GM23338 (cell line): ENCODE measurements around the gene CDK13. TPM values are rescaled to one million over a fixed set of nuclear protein-coding genes. Genes with fewer than 3 reads are reported as not detected.

Experiments
- ATAC-seq: fragments of 200-7000 bp; cut with Tn5 transposase; 3 replicates; pipeline ENCODE4 v1.9.1; 2020
- DNase-seq: peaks from one replicate; pipeline ENCODE4 v3.0.0-alpha.2; 2015; ENCODE audit warnings: low spot score
- H2AFZ ChIP-seq: fragments of 200-600 bp; sonication (generic); 2 replicates; pipeline ENCODE4 v1.8.0; 2016; ENCODE audit warnings: antibody characterized with exemption, mild to moderate bottlenecking, moderate library complexity
- H3F3A ChIP-seq: fragments of 200-600 bp; sonication (generic); replicated peaks from 2 replicates; pipeline ENCODE4 v1.8.0; 2017; ENCODE audit warnings: antibody characterized with exemption, mixed run types, low read depth
- H3K27ac ChIP-seq: fragments of 200-600 bp; sonication (generic); 2 replicates; pipeline ENCODE4 v1.6.1; 2016; ENCODE audit warnings: low read depth
- H3K27me3 ChIP-seq: fragments of 200-600 bp; sonication (generic); 2 replicates; pipeline ENCODE4 v1.8.0; 2016; ENCODE audit warnings: mild to moderate bottlenecking, mixed run types, moderate library complexity; ENCODE audit not compliant: insufficient read depth
- H3K36me3 ChIP-seq: fragments of 200-600 bp; sonication (generic); 2 replicates; pipeline ENCODE4 v1.8.0; 2016; ENCODE audit warnings: mild to moderate bottlenecking; ENCODE audit not compliant: insufficient read depth
- H3K4me1 ChIP-seq: fragments of 200-600 bp; sonication (generic); 2 replicates; pipeline ENCODE4 v1.8.0; 2016; ENCODE audit warnings: mild to moderate bottlenecking, moderate library complexity; ENCODE audit not compliant: insufficient read depth
- H3K4me2 ChIP-seq: fragments of 200-600 bp; sonication (generic); 2 replicates; pipeline ENCODE4 v1.7.1; 2017; ENCODE audit warnings: mixed run types
- H3K4me3 ChIP-seq: fragments of 200-600 bp; sonication (generic); 2 replicates; pipeline ENCODE4 v1.6.1; 2016; ENCODE audit warnings: mixed run types
- H3K79me2 ChIP-seq: fragments of 200-600 bp; sonication (generic); replicated peaks from 2 replicates; pipeline ENCODE4 v1.8.0; 2017; ENCODE audit warnings: mild to moderate bottlenecking; ENCODE audit not compliant: insufficient read depth
- H3K9me2 ChIP-seq: fragments of 200-600 bp; sonication (generic); 2 replicates; pipeline ENCODE4 v1.8.0; 2017; ENCODE audit not compliant: insufficient read depth
- H4K20me1 ChIP-seq: fragments of 200-600 bp; sonication (generic); replicated peaks from 2 replicates; pipeline ENCODE4 v1.8.0; 2017; ENCODE audit warnings: mild to moderate bottlenecking; ENCODE audit not compliant: insufficient read depth
- H3K27ac Mint-ChIP-seq: 2 replicates; pipeline ENCODE4 v1.8.0; 2020; ENCODE audit warnings: inconsistent platforms, mild to moderate bottlenecking, moderate library complexity, mixed read lengths
- H3K27me3 Mint-ChIP-seq: 3 replicates; pipeline ENCODE4 v1.8.0; 2022; ENCODE audit warnings: low read depth, mild to moderate bottlenecking, moderate library complexity, mixed read lengths, inconsistent platforms; ENCODE audit not compliant: insufficient read depth, poor library complexity
- H3K36me3 Mint-ChIP-seq: 3 replicates; pipeline ENCODE4 v1.8.0; 2021; ENCODE audit warnings: low read depth, mild to moderate bottlenecking, inconsistent platforms, moderate library complexity, mixed read lengths
- H3K4me1 Mint-ChIP-seq: 3 replicates; pipeline ENCODE4 v1.8.0; 2020; ENCODE audit warnings: mild to moderate bottlenecking, inconsistent platforms, mixed read lengths
- H3K4me3 Mint-ChIP-seq: 3 replicates; pipeline ENCODE4 v1.8.0; 2021; ENCODE audit warnings: moderate library complexity, mild to moderate bottlenecking, inconsistent platforms, mixed read lengths
- H3K9me3 Mint-ChIP-seq: 3 replicates; pipeline ENCODE4 v1.8.0; 2020; ENCODE audit warnings: moderate library complexity, mild to moderate bottlenecking, inconsistent platforms, mixed read lengths
- CREB1 ChIP-seq: fragments of 250-450 bp; sonication (Bioruptor Pico); IDR thresholded peaks from 2 replicates; pipeline ENCODE4 v1.5.0; 2020; ENCODE audit warnings: low read depth, mild to moderate bottlenecking, moderate library complexity
- ETS1 ChIP-seq: IDR thresholded peaks from 2 replicates; pipeline ENCODE4 v1.6.1; 2016; ENCODE audit warnings: antibody characterized with exemption
- EZH2 ChIP-seq: fragments of 200-600 bp; sonication (generic); IDR thresholded peaks from one replicate; pipeline ENCODE4 v1.8.0; 2017; ENCODE audit warnings: antibody characterized with exemption, mild to moderate bottlenecking, low read depth; ENCODE audit not compliant: unreplicated experiment
- EZH2phosphoT487 ChIP-seq: fragments of 200-600 bp; sonication (generic); IDR thresholded peaks from one replicate; pipeline ENCODE4 v1.8.1; 2018; ENCODE audit warnings: antibody characterized with exemption; ENCODE audit not compliant: unreplicated experiment
- JUNB ChIP-seq: IDR thresholded peaks from one replicate; pipeline ENCODE4 v1.6.1; 2016; ENCODE audit warnings: antibody characterized with exemption; ENCODE audit not compliant: unreplicated experiment
- NANOG ChIP-seq: IDR thresholded peaks from 2 replicates; pipeline ENCODE4 v1.6.1; 2016; ENCODE audit warnings: antibody characterized with exemption, borderline replicate concordance
- POLR2AphosphoS5 ChIP-seq: IDR thresholded peaks from 2 replicates; pipeline ENCODE4 v1.6.1; 2016; ENCODE audit warnings: antibody characterized with exemption, low read depth
- REST ChIP-seq: IDR thresholded peaks from one replicate; pipeline ENCODE4 v1.6.1; 2018; ENCODE audit warnings: antibody characterized with exemption; ENCODE audit not compliant: unreplicated experiment
- STAT1 ChIP-seq: IDR thresholded peaks from one replicate; pipeline ENCODE4 v1.6.1; 2016; ENCODE audit warnings: antibody characterized with exemption; ENCODE audit not compliant: unreplicated experiment
- ZNF114 ChIP-seq: fragments of 250-450 bp; sonication (Bioruptor Pico); IDR thresholded peaks from 2 replicates; pipeline ENCODE4 v1.5.0; 2020; ENCODE audit warnings: mild to moderate bottlenecking, moderate library complexity
- ZNF331 ChIP-seq: fragments of 250-450 bp; sonication (Bioruptor Pico); IDR thresholded peaks from 2 replicates; pipeline ENCODE4 v1.5.0; 2020; ENCODE audit warnings: low read depth, mild to moderate bottlenecking, moderate library complexity
- polyA plus RNA-seq: library from polyadenylated mRNA; unstranded; fragments of >200 nt; fragmentation: Nextera tagmentation; extraction: Ambion mirVana; gene quantifications from 2 replicates; pipeline ENCODE4 v1.2.1, GENCODE V29; 2016
- total RNA-seq: library from RNA; depleted of rRNA; stranded (reverse); fragments of >200 nt; shearing (Covaris generic); gene quantifications from 2 replicates; pipeline ENCODE4 v1.2.3, GENCODE V29; 2014

CDK13 gene
- total and polyA plus RNA-seq, 2 experiments from 2014 or later: 39.4 to 80.2 TPM

- H3K36me3 Mint-ChIP-seq: peaks cover 17% of the 10 kb centered on the region; the same call in 2 of the 3 replicates
- ATAC-seq: no peak
- H3K9me3 Mint-ChIP-seq: no peaks in the 10 kb centered on the region
- no peak for DNase-seq
- Histone ChIP-seq H2AFZ (no peak overlapping the region), H3F3A (no peaks in the 10 kb centered on the region), H4K20me1 (no peaks in the 10 kb centered on the region; the same call in 1 of the 2 replicates), H3K4me1 (0 out of 2 replicates have a peak, but pooled peaks cover 4% of the 10 kb centered on the region), H3K27ac (no peak overlapping the region; the same call in 1 of the 2 replicates), H3K79me2 (no peaks in the 10 kb centered on the region; the same call in 1 of the 2 replicates), H3K27me3 (no peaks in the 10 kb centered on the region), H3K4me2 (no peak overlapping the region), H3K9me2 (no peaks in the 10 kb centered on the region), H3K36me3 (no peaks in the 10 kb centered on the region), H3K4me3 (no peak overlapping the region)
- H3K4me3 Mint-ChIP-seq: no peak overlapping the region
- no peak overlapping the region for H3K27ac Mint-ChIP-seq
- TF ChIP-seq REST (no peak), EZH2 (no peak), EZH2phosphoT487 (no peak)
- H3K27me3 Mint-ChIP-seq: peaks cover 2% of the 10 kb centered on the region
- peaks cover 4% of the 10 kb centered on the region; the same call in 2 of the 3 replicates for H3K4me1 Mint-ChIP-seq
Observed at GRCh38 chr7:40019558-40019957, 69.5 kb downstream of the CDK13 start.

- DNase-seq: no peak
- no peak overlapping the region for H3K4me3 ChIP-seq
- H3K27me3 ChIP-seq: no peaks in the 10 kb centered on the region
- H3K4me1 Mint-ChIP-seq: peaks cover 4% of the 10 kb centered on the region; the same call in 2 of the 3 replicates
- no peaks in the 10 kb centered on the region for H3K9me3 Mint-ChIP-seq
- H4K20me1 ChIP-seq: no peaks in the 10 kb centered on the region; the same call in 1 of the 2 replicates
- no peak overlapping the region for H3K4me2 ChIP-seq
- H3K27ac Mint-ChIP-seq: peak overlapping the region; percentile 52; the same call in 1 of the 2 replicates
- no peaks in the 10 kb centered on the region for H3F3A ChIP-seq
- no peak for TF ChIP-seq JUNB
- H3K4me1 ChIP-seq: 0 out of 2 replicates have a peak, but pooled peaks cover 4% of the 10 kb centered on the region
- no peaks in the 10 kb centered on the region for H3K36me3 ChIP-seq
- H2AFZ ChIP-seq: no peak overlapping the region
- no peak overlapping the region for H3K27ac ChIP-seq
- H3K9me2 ChIP-seq: no peaks in the 10 kb centered on the region
- H3K36me3 Mint-ChIP-seq: peaks cover 17% of the 10 kb centered on the region; the same call in 2 of the 3 replicates
- peaks cover 2% of the 10 kb centered on the region for H3K27me3 Mint-ChIP-seq
- H3K4me3 Mint-ChIP-seq: no peak overlapping the region
- no peak for ATAC-seq
- no peaks in the 10 kb centered on the region; the same call in 1 of the 2 replicates for H3K79me2 ChIP-seq
Observed at GRCh38 chr7:40024048-40024447, 74.0 kb downstream of the CDK13 start.

GRCh38 chr7:40024841-40025240, 74.8 kb downstream of the CDK13 start:
- no peak for ATAC-seq
- Histone ChIP-seq H3K4me1 (0 out of 2 replicates have a peak, but pooled peaks cover 4% of the 10 kb centered on the region), H3K27ac (no peak overlapping the region), H2AFZ (no peak overlapping the region), H3K27me3 (no peaks in the 10 kb centered on the region), H4K20me1 (no peaks in the 10 kb centered on the region; the same call in 1 of the 2 replicates), H3K4me2 (no peak overlapping the region), H3K79me2 (no peaks in the 10 kb centered on the region; the same call in 1 of the 2 replicates), H3K9me2 (no peaks in the 10 kb centered on the region), H3F3A (no peaks in the 10 kb centered on the region), H3K4me3 (no peak overlapping the region), H3K36me3 (no peaks in the 10 kb centered on the region)
- Mint-ChIP-seq H3K36me3 (peaks cover 17% of the 10 kb centered on the region; the same call in 2 of the 3 replicates), H3K4me3 (no peak overlapping the region), H3K27ac (no peak overlapping the region), H3K9me3 (no peaks in the 10 kb centered on the region), H3K27me3 (peaks cover 2% of the 10 kb centered on the region), H3K4me1 (peaks cover 4% of the 10 kb centered on the region; the same call in 2 of the 3 replicates)
- DNase-seq: no peak
- TF ChIP-seq JUNB (no peak), ETS1 (no peak), CREB1 (no peak), STAT1 (no peak), EZH2 (no peak), POLR2AphosphoS5 (no peak), NANOG (no peak), ZNF114 (CRISPR knock-in tag) (no peak), ZNF331 (CRISPR knock-in tag) (no peak)
